ENCODE measurements around the gene ARHGAP15.

DNA sequence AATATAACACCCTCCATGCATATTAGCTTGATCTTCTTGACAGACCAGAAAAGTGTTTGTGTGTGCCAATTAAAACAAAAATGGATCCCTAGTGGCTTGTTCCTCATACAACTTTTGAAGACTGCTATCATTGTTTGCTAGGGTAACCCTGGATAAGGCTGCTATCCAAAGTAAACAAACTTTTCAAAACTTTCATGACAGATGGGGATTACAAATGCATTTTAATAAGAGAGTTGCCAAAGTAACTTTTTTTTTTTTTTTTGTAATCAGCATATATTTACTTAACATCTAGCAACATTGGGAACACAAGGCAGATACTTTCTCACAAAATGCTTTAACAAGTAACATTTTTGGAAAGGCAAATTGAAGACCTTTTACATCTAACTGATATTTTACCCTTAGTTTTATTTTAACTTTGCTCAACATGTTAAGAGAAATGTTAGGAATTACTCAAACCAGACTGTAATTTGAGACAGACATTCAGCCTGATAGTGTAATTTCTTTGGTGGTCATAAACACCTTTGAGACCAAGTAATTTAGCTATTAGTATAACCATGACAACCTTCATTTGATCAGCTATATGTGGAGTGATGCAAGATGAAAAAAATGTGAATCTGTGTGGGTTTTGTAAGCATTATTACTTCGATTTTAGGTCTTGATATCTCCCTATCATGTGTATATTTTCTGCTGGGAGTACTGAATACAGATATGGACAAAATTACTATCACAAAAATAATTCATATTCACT is 300.9 kb downstream of the ARHGAP15 start:
- TF ChIP-seq, protein P1, sequence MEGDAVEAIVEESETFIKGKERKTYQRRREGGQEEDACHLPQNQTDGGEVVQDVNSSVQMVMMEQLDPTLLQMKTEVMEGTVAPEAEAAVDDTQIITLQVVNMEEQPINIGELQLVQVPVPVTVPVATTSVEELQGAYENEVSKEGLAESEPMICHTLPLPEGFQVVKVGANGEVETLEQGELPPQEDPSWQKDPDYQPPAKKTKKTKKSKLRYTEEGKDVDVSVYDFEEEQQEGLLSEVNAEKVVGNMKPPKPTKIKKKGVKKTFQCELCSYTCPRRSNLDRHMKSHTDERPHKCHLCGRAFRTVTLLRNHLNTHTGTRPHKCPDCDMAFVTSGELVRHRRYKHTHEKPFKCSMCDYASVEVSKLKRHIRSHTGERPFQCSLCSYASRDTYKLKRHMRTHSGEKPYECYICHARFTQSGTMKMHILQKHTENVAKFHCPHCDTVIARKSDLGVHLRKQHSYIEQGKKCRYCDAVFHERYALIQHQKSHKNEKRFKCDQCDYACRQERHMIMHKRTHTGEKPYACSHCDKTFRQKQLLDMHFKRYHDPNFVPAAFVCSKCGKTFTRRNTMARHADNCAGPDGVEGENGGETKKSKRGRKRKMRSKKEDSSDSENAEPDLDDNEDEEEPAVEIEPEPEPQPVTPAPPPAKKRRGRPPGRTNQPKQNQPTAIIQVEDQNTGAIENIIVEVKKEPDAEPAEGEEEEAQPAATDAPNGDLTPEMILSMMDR (IDR thresholded peaks at IDR 0.05): no peak
- no peak for TF ChIP-seq POLR2AphosphoS5 (IDR thresholded peaks at IDR 0.05)

Measured in suprapubic skin (tissue), 3 donors.